Tibial nerve (tissue), 4 donors: ENCODE measurements around the gene GRB10. TPM values are rescaled to one million over a fixed set of nuclear protein-coding genes. Genes with fewer than 3 reads are reported as not detected.

Source experiments
- DNase-seq, 2 donors: peaks; one replicate each; pipeline ENCODE4 v3.0.0-alpha.2; 2019; ENCODE audit warnings: low spot score in 2 of 2
- H3K27ac ChIP-seq, 4 donors: fragments of 200-600 bp; sonication (generic) in 3 of 4; one replicate each; pipeline ENCODE4 v1.5.1; 2017 to 2019; ENCODE audit warnings: mild to moderate bottlenecking in 1 of 4
- H3K27me3 ChIP-seq, 2 donors: fragments of 200-600 bp; sonication (generic) in 1 of 2; one replicate each; pipeline versions ENCODE4 v1.5.1 to v1.6.0; 2017 to 2019
- H3K36me3 ChIP-seq, 3 donors: fragments of 200-600 bp; sonication (generic); one replicate each; pipeline ENCODE4 v1.5.1; 2018 to 2019
- H3K4me1 ChIP-seq, 4 donors: fragments of 200-600 bp; sonication (generic) in 3 of 4; one replicate each; pipeline ENCODE4 v1.5.1; 2017 to 2019
- H3K4me3 ChIP-seq, 4 donors: fragments of 200-600 bp; sonication (generic) in 3 of 4; one replicate each; pipeline ENCODE4 v1.5.1; 2017 to 2019; ENCODE audit warnings: mild to moderate bottlenecking in 1 of 4, moderate library complexity in 1 of 4
- H3K9me3 ChIP-seq, 4 donors: fragments of 200-600 bp; sonication (generic) in 3 of 4; one replicate each; pipeline ENCODE4 v1.5.1; 2017 to 2019
- CTCF ChIP-seq, 5 experiments: fragments of 200-600 bp in 3 of 5; fragments of 450-650 bp in 2 of 5; sonication (generic) in 3 of 5; IDR thresholded peaks; one replicate each; pipeline ENCODE4 v1.5.1; 2016 to 2019; ENCODE audit warnings: antibody characterized with exemption in 5 of 5, mild to moderate bottlenecking in 3 of 5, moderate library complexity in 2 of 5
- EP300 ChIP-seq, 2 donors: sonication (generic); formaldehyde crosslinking; IDR thresholded peaks; one replicate each; pipeline ENCODE4 v1.6.1; 2017; ENCODE audit warnings: antibody characterized with exemption in 2 of 2, mild to moderate bottlenecking in 1 of 2
- POLR2A ChIP-seq, 2 donors: fragments of 450-650 bp; IDR thresholded peaks; one replicate each; pipeline ENCODE4 v1.6.1; 2017; ENCODE audit warnings: antibody characterized with exemption in 2 of 2, mild to moderate bottlenecking in 2 of 2, moderate library complexity in 2 of 2
- WGBS, 2 donors: methylation state at CpG; one replicate each; pipeline ENCODE4 v1.1.5; 2018; 5-methylcytosine and 5-hydroxymethylcytosine counted together
- total RNA-seq, 4 donors: library from RNA; depleted of rRNA; stranded (reverse); fragments of >200 nt; gene quantifications; one replicate each; pipeline ENCODE4 v1.1.0, GENCODE V29; 2016

GRB10 gene
- total RNA-seq, 4 donors from 2014 or later, result 34.1 to 73.9 (median 56.0) TPM

- Histone ChIP-seq H3K4me1 (no peaks in the 10 kb centered on the region), H3K4me3 (no peak overlapping the region), H3K27me3 (no peaks in the 10 kb centered on the region), H3K27ac (no peak overlapping the region), H3K36me3 (peaks cover 0 to 90% (median 0%) of the 10 kb centered on the region in 3 donors), H3K9me3 (no peaks in the 10 kb centered on the region)
- 86% methylated on average over 9 of the region's 9 CpGs for WGBS, 2 donors
- no peak for TF ChIP-seq POLR2A (IDR thresholded peaks at IDR 0.05)
- no peak for TF ChIP-seq CTCF (IDR thresholded peaks at IDR 0.05)
- no peak for TF ChIP-seq EP300 (IDR thresholded peaks at IDR 0.05)
- DNase-seq, result no peak
These were observed 174.3 kb downstream of the GRB10 start for GRCh38 chr7:50608196-50608906.

- no peak for DNase-seq
- H3K9me3 ChIP-seq, result no peaks in the 10 kb centered on the region
- H3K27ac ChIP-seq, result no peak overlapping the region
- no peaks in the 10 kb centered on the region for H3K4me1 ChIP-seq
- WGBS, 2 donors, result 83% methylated on average over 6 of the region's 6 CpGs
- TF ChIP-seq POLR2A (IDR thresholded peaks at IDR 0.05) (no peak), EP300 (IDR thresholded peaks at IDR 0.05) (no peak)
- H3K27me3 ChIP-seq, result no peaks in the 10 kb centered on the region
- no peak overlapping the region for H3K4me3 ChIP-seq
- H3K36me3 ChIP-seq, result peaks cover 0 to 90% (median 0%) of the 10 kb centered on the region in 3 donors
These were observed 175.1 kb downstream of the GRB10 start for GRCh38 chr7:50607524-50608125.

GRCh38 chr7:50605059-50605458 is 177.6 kb downstream of the GRB10 start:
- H3K36me3 ChIP-seq, result peaks cover 0 to 75% (median 0%) of the 10 kb centered on the region in 3 donors
- H3K27ac ChIP-seq, result no peak overlapping the region
- DNase-seq, result no peak
- H3K4me1 ChIP-seq, result no peaks in the 10 kb centered on the region
- WGBS, 2 donors, result 92 to 94% methylated on average over 11 to 13 of the region's 13 CpGs
- TF ChIP-seq CTCF (IDR thresholded peaks at IDR 0.05) (no peak), EP300 (IDR thresholded peaks at IDR 0.05) (no peak), POLR2A (IDR thresholded peaks at IDR 0.05) (no peak)
- no peaks in the 10 kb centered on the region for H3K9me3 ChIP-seq
- no peaks in the 10 kb centered on the region for H3K27me3 ChIP-seq
- H3K4me3 ChIP-seq, result no peak overlapping the region

GRCh38 chr7:50603287-50603686 is 179.4 kb downstream of the GRB10 start:
- no peak overlapping the region for H3K4me3 ChIP-seq
- peaks cover 0 to 82% (median 0%) of the 10 kb centered on the region in 3 donors for H3K36me3 ChIP-seq
- H3K4me1 ChIP-seq, result no peaks in the 10 kb centered on the region
- TF ChIP-seq EP300 (IDR thresholded peaks at IDR 0.05) (no peak), POLR2A (IDR thresholded peaks at IDR 0.05) (no peak), CTCF (IDR thresholded peaks at IDR 0.05) (no peak)
- 83 to 89% methylated on average over 7 of the region's 7 CpGs for WGBS, 2 donors
- no peaks in the 10 kb centered on the region for H3K9me3 ChIP-seq
- H3K27ac ChIP-seq, result no peak overlapping the region
- DNase-seq, result no peak
- no peaks in the 10 kb centered on the region for H3K27me3 ChIP-seq

GRCh38 chr7:50599385-50599784 is 183.3 kb downstream of the GRB10 start:
- 94% methylated on average over 12 of the region's 12 CpGs for WGBS, 2 donors

More at GRCh38 chr7:50599385-50599784, 183.3 kb downstream of the GRB10 start:
- no peak overlapping the region for H3K4me3 ChIP-seq
- TF ChIP-seq CTCF (IDR thresholded peaks at IDR 0.05) (no peak), EP300 (IDR thresholded peaks at IDR 0.05) (no peak), POLR2A (IDR thresholded peaks at IDR 0.05) (no peak)
- no peak for DNase-seq
- H3K9me3 ChIP-seq, result no peaks in the 10 kb centered on the region
- H3K27ac ChIP-seq, result no peak overlapping the region
- peaks cover 0 to 67% (median 0%) of the 10 kb centered on the region in 3 donors for H3K36me3 ChIP-seq
- H3K27me3 ChIP-seq, result no peaks in the 10 kb centered on the region
- H3K4me1 ChIP-seq, result no peaks in the 10 kb centered on the region
